Neural progenitor cell (in vitro differentiated cells): Measurements from ENCODE around the gene NELFCD.

Source experiments
- CTCF ChIP-seq: fragments of 200-600 bp; sonication (generic); IDR thresholded peaks from 2 replicates; pipeline ENCODE4 v1.5.1; 2017; ENCODE audit warnings: antibody characterized with exemption, mild to moderate bottlenecking
- EZH2 ChIP-seq: fragments of 200-600 bp; sonication (generic); IDR thresholded peaks from 2 replicates; pipeline ENCODE4 v1.6.1; 2017; ENCODE audit warnings: antibody characterized with exemption, mild to moderate bottlenecking, moderate library complexity

GRCh38 chr20:58941471-58941870 is 39.6 kb upstream of the NELFCD start:
- no peak for TF ChIP-seq CTCF
- no peak for TF ChIP-seq EZH2
